Stimulated activated CD4-positive, alpha-beta T cell treated with anti-CD3 and anti-CD28 coated beads, Interleukin-2, amount 100 ng/mL, for 48 hours (primary cell): Measurements from ENCODE around the gene VASN.
"Not testable (repeated sequence)": the region's sequence is repeated elsewhere in the genome, so short reads cannot be mapped to it uniquely, and the experiment has no call there.

Source experiments
- DNase-seq, 2 donors: peaks; one replicate each; pipeline ENCODE4 v3.0.0-alpha.2; 2020

VASN gene

DNA sequence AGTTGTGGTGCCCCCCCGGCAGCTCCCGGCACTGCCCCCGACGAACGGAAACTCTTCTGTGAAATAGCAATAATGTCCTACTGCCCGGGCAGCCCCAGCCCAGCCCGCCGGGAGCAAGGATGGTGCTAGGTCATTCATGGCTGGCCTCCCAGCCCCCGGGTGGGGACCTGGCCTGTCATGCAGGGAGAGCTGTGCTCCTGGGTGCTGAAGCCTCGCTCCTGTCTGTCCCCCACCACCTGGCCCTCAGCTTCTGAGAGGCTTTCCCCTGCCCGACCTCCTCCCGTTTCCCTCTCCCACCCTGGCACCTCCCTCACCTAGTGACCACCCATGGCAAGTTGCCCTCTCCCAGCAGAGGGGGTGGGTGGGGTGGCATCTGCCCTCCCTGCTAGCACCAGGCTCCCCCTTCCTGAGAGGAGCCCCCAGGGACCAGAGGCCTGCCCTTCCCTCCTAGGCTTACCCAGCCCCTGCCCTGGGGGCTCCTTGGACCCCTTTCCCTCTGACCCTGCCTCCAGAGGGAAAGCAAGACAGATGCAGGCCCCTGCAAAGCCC is 34.0 kb upstream of the VASN start:
- no peak for DNase-seq

DNA sequence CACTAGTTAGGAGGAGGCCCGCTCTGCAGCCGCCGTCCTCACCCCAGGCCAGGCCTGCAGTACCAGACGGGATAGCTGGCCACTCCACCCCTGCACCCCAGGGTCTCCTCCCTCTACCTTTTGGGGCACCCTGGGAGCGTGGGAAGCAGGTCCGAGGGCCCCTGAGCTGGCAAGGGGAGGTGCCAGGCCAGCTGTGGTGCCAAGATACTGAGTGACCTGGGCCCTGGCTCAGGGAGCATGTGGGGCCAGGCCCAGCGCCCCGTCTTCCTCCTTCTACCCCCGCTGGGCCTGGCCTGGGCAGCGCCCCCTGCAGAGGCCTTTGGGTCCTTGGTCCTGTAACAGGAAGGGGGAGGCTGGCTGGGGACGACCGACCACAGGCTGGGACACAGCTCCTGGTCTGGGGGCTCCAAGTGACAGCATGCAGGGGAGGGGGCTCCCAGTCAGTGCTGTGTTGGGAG is 33.5 kb upstream of the VASN start:
- no peak for DNase-seq

GRCh38 chr16:4338712-4339299 is 32.8 kb upstream of the VASN start:
- no peak for DNase-seq

DNA sequence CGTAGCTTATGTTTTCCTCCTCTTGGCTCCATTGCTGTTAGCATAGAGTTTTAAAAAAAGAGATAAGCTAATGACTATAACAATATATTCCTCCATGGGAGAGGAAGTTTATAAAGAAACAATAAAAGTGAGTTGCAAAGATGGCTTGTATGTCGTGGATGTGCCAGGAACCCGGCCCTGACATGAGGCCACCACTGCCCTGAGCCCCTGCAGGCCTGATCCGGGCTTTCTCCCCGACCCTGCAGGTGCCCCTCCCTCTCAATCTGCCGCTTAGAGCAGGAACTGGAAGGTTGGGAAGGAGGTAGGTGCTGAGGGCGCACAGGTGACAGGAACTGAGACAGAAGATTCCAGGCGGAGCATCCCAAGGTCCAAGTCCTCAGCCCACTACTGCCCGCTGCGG is 32.2 kb upstream of the VASN start:
- no peak for DNase-seq

GRCh38 chr16:4339909-4340308 is 31.7 kb upstream of the VASN start:
- DNase-seq = no peak

DNA sequence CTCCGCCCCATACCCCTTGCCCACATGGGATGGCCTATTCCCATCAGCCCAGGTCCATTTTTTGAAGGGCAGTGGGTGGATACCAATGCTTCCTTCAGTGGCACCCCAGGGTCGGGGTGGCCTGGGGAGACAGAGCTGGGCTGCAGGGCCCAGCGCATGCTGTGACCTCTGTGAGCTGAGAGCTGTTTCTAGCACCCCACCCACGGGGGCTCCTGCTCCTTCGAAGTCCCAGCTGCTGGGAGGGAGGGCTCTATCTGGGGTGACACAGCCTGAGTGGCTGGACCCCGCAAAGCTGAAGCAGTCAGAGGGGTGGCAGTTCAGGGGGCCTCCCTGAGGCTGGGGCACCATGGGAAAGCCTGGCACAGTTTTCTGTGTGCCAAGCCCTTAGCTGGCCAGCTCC is 31.2 kb upstream of the VASN start:
- DNase-seq = no peak

- no peak for DNase-seq
Observed at GRCh38 chr16:4341250-4341649, 30.4 kb upstream of the VASN start.

DNA sequence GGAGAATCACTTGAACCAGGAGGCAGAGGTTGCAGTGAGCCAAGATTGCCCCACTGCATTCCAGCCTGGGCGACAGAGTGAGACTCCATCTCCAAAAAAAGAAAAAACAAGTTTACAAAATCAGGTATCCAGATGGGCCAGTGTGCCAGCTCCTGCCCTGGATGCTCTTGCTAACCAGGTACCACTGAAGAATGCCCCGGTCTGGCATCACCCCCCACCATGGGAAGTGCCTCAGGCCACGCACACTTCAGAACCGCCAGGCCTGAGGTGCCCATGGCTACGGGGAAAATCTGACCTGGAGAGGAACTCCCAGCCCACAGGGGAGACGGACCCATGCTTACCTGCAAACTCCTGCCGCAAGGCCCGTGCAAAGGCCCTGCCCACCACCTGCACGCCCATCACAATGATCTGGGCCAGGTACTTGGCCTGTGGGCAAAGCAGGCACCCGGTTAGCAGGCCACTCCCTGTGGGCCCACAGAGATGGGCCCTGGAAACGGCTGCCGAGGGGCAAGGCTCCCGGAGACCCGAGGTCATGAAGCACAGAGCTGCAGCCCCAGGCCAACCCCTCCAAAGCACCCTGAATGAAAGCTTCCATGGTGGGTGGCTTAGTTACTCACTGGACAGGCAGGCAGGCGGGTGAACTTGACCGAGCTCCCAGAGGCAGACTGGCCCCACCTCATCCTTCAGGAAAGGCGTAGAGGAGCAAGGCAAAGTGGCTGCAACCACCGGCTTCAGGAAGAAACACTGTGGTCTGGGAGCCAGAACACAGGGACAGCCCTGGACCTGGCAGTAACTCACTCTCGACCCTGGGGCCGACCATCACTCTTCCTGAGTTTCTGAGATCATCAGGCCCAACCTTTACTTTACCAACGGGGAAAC is 28.5 kb upstream of the VASN start:
- no peak for DNase-seq

DNA sequence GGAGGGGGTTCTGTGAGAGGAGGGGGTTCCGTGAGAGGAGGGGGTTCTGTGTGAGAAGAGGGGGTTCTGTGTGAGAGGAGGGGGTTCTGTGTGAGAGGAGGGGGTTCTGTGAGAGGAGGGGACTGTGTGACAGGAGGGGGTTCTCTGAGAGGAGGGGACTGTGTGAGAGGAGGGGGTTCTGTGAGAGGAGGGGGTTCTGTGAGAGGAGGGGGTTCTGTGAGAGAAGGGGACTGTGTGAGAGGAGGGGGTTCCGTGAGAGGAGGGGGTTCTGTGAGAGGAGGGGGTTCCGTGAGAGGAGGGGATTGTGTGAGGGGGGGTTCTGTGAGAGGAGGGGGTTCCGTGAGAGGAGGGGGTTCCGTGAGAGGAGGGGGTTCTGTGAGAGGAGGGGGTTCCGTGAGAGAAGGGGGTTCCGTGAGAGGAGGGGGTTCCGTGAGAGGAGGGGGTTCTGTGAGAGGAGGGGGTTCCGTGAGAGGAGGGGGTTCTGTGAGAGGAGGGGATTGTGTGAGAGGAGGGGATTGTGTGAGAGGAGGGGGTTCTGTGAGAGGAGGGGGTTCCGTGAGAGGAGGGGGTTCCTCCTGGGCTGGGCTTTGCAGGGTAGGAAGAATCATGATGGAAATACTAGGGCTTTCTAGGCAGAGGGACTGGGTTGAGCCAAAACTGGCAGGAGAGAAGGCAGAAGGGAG is 27.2 kb upstream of the VASN start:
- not testable (repeated sequence) for DNase-seq

DNA sequence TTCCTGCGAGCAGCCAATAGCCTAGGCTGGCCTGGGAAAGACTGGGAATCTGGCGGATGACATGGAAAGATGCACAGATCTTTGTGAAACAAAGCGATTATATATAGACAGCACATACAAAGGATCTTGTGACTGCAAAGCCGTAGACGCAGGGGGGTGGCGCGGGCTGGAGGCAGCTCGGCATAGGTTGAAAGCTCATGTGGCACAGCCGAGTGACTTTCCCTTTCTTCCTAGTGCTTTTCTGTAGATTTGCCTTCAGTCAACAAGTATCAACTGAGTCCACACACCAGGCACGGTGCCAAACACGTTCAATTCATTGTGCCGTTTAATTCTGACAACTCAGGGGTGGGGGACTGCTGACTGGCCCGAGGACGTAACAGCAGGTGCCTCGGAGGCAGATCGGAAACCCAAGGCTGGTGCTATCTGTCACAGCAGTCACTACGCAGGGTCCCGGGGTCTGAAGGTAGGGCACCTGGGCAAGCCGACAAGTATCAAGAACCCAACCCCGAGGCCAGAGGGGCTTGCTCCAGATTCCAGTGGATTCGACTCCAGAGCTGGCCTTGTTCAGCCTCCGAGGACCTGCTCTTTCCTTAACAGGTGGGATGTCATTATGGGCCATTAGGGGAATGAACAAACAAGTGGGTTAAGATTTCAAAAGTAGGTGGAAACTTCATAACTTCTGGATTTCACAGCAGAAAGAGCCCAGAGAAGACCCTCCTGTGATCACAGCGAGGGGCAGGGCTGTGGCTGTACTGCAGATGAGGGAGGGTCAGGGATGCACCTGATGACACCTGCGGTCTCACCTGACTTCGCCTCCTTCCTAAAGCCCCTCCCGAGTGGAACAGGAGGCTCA is 26.4 kb upstream of the VASN start:
- no peak for DNase-seq

DNA sequence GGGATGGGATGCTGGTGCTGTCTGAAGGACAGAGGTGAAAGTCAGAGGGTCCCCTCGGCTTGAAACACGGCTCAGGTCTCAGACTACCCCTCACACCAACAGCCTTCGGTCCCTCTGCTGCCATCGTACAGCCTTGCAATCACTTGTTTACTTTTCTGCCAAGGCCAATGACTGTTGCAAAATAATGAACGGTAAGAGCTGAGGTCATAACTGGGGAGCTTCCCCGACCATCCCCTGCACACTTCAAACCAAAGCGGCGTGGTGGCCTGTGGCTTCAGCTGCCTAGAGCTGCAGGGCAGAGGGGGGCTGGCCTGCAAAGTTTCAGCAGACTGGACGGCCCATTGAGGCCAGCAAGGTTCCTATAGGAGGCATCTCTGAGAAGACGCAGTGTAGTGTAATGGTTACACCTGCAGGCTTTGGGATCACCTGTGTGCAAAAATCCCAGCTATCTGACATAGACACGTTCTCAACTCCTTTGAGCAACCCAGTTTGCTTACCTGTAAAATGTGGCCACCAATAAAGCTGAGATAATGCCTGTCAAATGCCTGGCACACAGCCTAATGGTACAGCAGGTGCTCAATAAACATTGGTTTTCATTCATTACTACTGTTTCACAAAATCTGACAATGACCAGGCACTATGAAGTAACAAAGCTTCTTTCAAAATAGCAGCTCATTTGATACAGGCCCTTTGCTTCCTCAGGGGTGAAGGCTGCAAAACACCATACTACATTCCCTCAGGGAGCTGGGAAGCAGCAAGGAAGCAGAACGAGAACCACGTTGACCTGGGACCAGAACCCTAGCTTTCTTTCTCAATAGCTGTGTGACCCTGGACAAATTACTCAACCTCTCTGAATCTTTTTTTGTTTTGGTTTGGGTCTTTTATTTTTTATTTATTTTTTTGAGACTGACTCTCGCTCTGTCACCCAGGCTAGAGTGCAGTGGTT is 25.5 kb upstream of the VASN start:
- DNase-seq = no peak

DNA sequence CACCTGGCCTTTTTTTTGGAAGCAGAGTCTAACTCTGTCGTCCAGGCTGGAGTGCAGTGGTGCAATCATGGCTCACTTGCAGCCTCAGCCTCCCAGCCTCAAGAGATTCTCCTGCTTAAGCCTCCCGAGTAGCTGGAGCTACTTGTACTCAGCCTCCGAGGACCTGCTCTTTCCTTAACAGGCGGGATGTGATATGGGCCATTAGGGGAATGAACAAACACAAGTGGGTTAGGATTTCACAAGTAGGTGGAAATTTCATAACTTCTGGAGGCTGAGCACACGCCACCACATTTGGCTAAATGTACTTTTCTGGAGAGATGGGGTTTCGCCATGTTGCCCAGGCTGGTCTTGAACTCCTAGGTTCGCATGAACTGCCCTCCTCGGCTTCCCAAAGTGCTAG is 24.6 kb upstream of the VASN start:
- DNase-seq = no peak

- no peak for DNase-seq
Observed at GRCh38 chr16:4347765-4348509, 23.7 kb upstream of the VASN start.

DNA sequence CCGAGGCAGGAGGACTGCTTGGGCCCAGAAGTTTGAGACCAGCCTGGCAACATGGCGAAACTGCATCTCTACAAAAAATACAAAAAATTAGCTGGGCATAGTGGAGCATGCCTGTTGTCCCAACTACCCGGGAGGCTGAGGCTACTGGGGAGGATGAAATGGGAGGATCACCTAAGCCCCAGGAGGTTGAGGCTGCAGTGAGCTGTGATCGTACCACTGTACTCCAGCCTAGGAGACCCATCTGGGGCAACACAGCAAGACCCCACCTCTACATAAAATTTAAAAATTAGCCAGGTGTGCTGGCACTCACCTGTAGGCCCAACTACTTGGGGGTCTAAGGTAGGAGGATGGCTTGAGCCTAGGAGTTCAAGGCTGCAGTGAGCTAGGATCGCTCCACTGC is 22.3 kb upstream of the VASN start:
- no peak for DNase-seq

DNA sequence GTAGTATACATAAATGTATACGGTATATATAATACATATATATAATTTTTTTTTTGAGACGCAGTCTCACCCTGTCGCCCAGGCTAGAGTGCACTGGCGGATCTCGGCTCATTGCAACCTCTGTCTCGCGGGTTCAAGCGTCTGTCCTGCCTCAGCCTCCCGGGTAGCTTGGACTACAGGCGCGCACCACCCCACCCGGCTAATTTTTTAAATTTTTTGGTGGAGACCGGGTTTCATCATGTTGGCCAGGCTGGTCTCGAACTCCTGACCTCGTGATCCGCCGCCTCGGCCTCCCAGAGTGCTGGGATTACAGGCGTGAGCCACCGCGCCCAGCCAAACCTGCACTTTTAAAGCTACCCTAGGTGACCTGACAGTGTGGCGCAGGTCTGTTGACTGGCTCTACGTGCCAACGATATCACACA is 21.3 kb upstream of the VASN start:
- peak in 1 of 2 donors; percentile 25 for DNase-seq

GRCh38 chr16:4350787-4351659 is 20.6 kb upstream of the VASN start, which contains the start of gene PAM16:
TSS of gene PAM16 (minus strand) at chr16:4351321. CDS start at chr16:4351234, 87 bp downstream.
- peak; percentile 98 to 99 for DNase-seq

DNA sequence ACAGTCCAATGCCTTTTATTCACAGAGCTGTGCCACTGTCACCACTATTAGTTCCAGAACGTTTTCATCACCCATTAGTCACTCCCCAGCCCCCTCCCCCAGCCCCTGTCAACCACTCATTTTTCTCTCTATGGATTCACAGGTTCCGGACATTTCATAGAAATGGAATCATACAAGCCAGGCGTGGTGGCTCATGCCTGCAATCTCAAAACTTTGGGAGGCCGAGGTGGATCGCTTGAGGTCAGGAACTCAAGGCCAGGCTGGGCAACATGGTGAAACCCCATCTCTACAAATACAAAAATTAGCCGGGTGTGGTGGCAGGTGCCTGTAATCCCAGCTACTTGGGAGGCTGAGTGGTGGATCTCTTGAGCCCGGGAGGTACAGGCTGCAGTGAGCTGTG is 19.8 kb upstream of the VASN start:
- no peak for DNase-seq

DNA sequence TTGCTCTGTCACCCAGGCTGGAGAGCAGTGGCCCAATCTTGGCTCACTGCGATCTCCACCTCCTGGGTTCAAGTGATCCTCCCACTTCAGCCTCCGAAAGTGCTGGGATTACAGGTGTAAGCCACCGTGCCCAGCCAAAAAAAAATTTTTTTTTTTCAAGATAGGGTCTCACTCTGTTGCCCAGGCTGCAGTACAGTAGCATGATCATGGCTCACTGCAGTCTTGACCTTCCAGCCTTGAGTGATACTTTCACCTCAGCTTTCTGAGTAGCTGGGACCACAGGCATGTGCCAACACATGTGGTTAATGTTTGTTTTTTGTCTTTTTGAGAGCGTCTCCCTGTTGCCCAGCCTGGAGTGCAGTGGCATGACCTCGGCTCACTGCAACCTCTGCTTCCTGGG is 18.8 kb upstream of the VASN start:
- DNase-seq = no peak

DNA sequence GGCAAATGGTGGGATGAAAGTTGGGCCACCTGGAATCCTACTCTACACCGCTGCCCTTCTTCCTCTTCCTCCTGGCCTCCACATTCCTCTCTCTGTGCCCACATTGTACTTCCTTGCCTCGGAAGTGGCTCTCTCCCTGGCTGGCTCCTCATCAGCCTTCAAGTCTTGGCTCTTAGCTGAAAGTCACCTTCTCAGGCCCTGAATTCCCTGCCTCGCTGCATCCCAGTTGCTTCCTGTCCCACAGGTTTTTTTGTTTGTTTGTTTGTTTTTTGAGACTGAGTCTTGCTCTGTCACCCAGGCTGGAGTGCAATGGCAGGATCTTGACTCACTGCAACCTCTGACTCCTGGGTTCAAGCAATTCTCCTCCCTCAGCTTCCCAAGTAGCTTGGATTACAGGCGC is 18.0 kb upstream of the VASN start:
- DNase-seq = no peak
